ENCODE results near the gene CD24. TPM values are rescaled to one million over a fixed set of nuclear protein-coding genes. Genes with fewer than 3 reads are reported as not detected.
A peak's percentile ranks its signal among the peaks of the same experiment; 100 is the strongest.

CD24 gene
- total RNA-seq, 5 donors from 2014 or later (not counting 1 experiment from before 2014, with no cell fraction given): 0.88 to 6.6 (median 3.4) TPM

DNA sequence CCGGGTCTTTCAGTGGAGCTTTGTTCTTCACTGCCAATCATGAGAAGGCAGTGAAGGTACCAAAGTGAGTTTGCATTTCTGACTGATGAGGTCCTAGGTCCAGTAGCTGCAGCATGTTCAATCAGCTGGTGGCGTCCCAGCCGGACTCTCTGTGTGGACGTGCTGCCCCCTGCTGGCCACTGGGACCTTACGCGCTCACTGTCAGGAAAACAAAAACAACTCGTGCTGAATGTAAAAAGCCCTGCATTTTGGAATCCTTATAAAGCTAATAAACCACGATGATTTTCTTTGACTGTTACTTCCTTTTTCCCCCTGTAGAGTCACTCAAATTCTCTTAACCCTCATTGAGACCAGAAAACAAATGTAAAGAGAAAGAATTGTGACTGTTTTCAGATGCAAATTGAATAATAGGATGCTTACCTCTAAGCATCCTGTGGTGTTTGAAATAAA lies 4.9 kb upstream of the CD24 start:
- ATAC-seq (replicated peaks in 1 of 4) (peak; percentile 53 to 71 (median 62)), DNase-seq (peak; percentile 25 to 84 (median 63))
- no peaks in the 10 kb centered on the region for H3K9me3 Mint-ChIP-seq
- Histone ChIP-seq H3K4me1 (ENCODE audit: control insufficient read depth in 1 of 2, extremely low read depth in 1 of 2, insufficient read depth in 2 of 2, low read length in 2 of 2) (peaks cover 0 to 9% of the 10 kb centered on the region in 2 experiments), H3K4me3 (ENCODE audit: control insufficient read depth in 1 of 2, extremely low read depth in 1 of 2, low read length in 1 of 2) (no peak overlapping the region), H3K27ac (ENCODE audit: low read length) (no peak overlapping the region), H3K9me3 (no peaks in the 10 kb centered on the region), H3K27me3 (replicated peaks in 1 of 2; ENCODE audit: control insufficient read depth in 2 of 2, extremely low read depth in 1 of 2, insufficient read depth in 2 of 2, low read length in 1 of 2) (peaks cover 6 to 46% of the 10 kb centered on the region in 2 experiments), H3K36me3 (ENCODE audit: control insufficient read depth in 2 of 2, extremely low read depth in 1 of 2, insufficient read depth in 1 of 2, low read length in 1 of 2) (no peaks in the 10 kb centered on the region)
- POLR2A ChIA-PET: no interaction called here
- WGBS (ENCODE audit: insufficient coverage): 5% methylated on average over 6 of the region's 8 CpGs
- H3K4me1 Mint-ChIP-seq: peaks cover 0 to 7% (median 2%) of the 10 kb centered on the region in 3 donors
- CTCF ChIA-PET: interaction anchor here (0.6 to 1.5 kb wide), 15 partner anchors 13 to 671 kb away, joined by 3 to 16 read pairs (median 4); no protein-coding TSS in a partner anchor
- no peaks in the 10 kb centered on the region for H3K36me3 Mint-ChIP-seq
- H3K27ac Mint-ChIP-seq: peak overlapping the region in 1 of 2 donors; percentile 1
- no peak overlapping the region for H3K4me3 Mint-ChIP-seq
- H3K27me3 Mint-ChIP-seq: peaks cover 39 to 47% of the 10 kb centered on the region in 2 donors

DNA sequence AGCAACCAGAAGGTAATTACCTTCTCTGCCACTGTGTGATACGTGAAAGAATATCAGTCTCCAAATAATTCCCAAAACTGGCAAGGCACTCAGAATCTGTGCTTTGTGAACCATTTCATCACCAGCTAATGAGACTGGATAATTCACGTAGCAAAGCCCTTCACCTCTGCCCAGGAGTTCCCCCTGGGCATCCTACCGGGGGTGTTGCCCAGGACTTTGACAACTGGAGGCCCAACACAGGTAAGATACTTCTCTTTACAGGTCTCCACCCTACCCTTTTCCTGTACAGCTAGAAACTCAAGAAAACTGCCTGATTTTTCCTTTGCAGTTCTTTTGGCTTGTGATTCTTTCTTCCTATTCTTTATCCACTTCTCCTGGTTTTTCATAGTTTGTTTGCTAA lies 2.7 kb upstream of the CD24 start:
- Mint-ChIP-seq H3K9me3 (no peaks in the 10 kb centered on the region), H3K4me3 (no peak overlapping the region), H3K36me3 (no peaks in the 10 kb centered on the region), H3K27me3 (peaks cover 50 to 61% of the 10 kb centered on the region in 2 donors), H3K4me1 (peaks cover 11 to 20% (median 18%) of the 10 kb centered on the region in 3 donors), H3K27ac (no peak overlapping the region)
- no peak overlapping the region for H3K27ac ChIP-seq (ENCODE audit: low read length)
- no peaks in the 10 kb centered on the region for H3K36me3 ChIP-seq (ENCODE audit: control insufficient read depth in 2 of 2, extremely low read depth in 1 of 2, insufficient read depth in 1 of 2, low read length in 1 of 2)
- H3K9me3 ChIP-seq: no peaks in the 10 kb centered on the region
- ChIA-PET POLR2A (interaction anchor here in 1 of 2 donors (0.6 kb wide), 1 partner anchor 54 kb away, joined by 3 read pairs; no protein-coding TSS in a partner anchor), CTCF (interaction anchor here (0.6 to 1.0 kb wide), 5 partner anchors 106 to 1747 kb away, joined by 3 to 4 read pairs (median 3); partner anchors contain the start of gene CRYBG1 (in 1 of the 2))
- 80% methylated on average over 1 of the region's 3 CpGs for WGBS (ENCODE audit: insufficient coverage)
- ATAC-seq (replicated peaks in 1 of 4): no peak
- H3K4me3 ChIP-seq (ENCODE audit: control insufficient read depth in 1 of 2, extremely low read depth in 1 of 2, low read length in 1 of 2): no peak overlapping the region
- no peak for DNase-seq
- H3K27me3 ChIP-seq (replicated peaks in 1 of 2; ENCODE audit: control insufficient read depth in 2 of 2, extremely low read depth in 1 of 2, insufficient read depth in 2 of 2, low read length in 1 of 2): peaks cover 8 to 55% of the 10 kb centered on the region in 2 experiments
- H3K4me1 ChIP-seq (ENCODE audit: control insufficient read depth in 1 of 2, extremely low read depth in 1 of 2, insufficient read depth in 2 of 2, low read length in 2 of 2): peaks cover 4 to 22% of the 10 kb centered on the region in 2 experiments

DNA sequence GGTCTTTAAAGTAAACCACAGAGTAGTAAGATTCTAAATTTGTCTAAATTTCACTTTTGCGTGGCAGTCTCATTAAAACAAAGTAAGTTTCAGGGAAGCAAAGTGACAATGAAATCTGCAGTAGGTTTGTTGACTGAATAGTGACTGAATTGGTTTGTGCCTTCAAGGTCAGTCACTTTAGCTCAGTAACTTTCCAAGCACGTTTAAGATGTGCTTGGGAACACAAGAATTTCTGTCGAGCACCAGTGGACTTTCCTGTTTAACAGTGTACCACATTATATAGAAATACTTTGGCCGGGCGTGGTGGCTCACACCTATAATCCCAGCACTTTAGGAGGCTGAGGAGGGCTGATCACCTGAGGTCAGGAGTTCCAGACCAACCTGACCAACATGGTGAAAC lies 1.7 kb upstream of the CD24 start:
- Histone ChIP-seq H3K27me3 (replicated peaks in 1 of 2; ENCODE audit: control insufficient read depth in 2 of 2, extremely low read depth in 1 of 2, insufficient read depth in 2 of 2, low read length in 1 of 2) (peaks cover 10 to 51% of the 10 kb centered on the region in 2 experiments), H3K4me1 (ENCODE audit: control insufficient read depth in 1 of 2, extremely low read depth in 1 of 2, insufficient read depth in 2 of 2, low read length in 2 of 2) (peaks cover 4 to 22% of the 10 kb centered on the region in 2 experiments), H3K27ac (ENCODE audit: low read length) (no peak overlapping the region), H3K4me3 (ENCODE audit: control insufficient read depth in 1 of 2, extremely low read depth in 1 of 2, low read length in 1 of 2) (no peak overlapping the region), H3K36me3 (ENCODE audit: control insufficient read depth in 2 of 2, extremely low read depth in 1 of 2, insufficient read depth in 1 of 2, low read length in 1 of 2) (no peaks in the 10 kb centered on the region), H3K9me3 (no peaks in the 10 kb centered on the region)
- DNase-seq (no peak), ATAC-seq (replicated peaks in 1 of 4) (no peak)
- CTCF ChIA-PET: interaction anchor here in 1 of 2 donors (1.0 kb wide), 1 partner anchor 615 kb away, joined by 3 read pairs; the partner anchor contains the start of gene CRYBG1
- no peaks in the 10 kb centered on the region for H3K36me3 Mint-ChIP-seq
- 63% methylated on average over 1 of the region's 5 CpGs for WGBS (ENCODE audit: insufficient coverage)
- POLR2A ChIA-PET: no interaction called here
- peak overlapping the region in 2 of 3 donors; percentile 37 to 76 for H3K4me3 Mint-ChIP-seq
- H3K27me3 Mint-ChIP-seq: peaks cover 56 to 68% of the 10 kb centered on the region in 2 donors
- no peak overlapping the region for H3K27ac Mint-ChIP-seq
- H3K4me1 Mint-ChIP-seq: peaks cover 11 to 20% (median 18%) of the 10 kb centered on the region in 3 donors
- H3K9me3 Mint-ChIP-seq: no peaks in the 10 kb centered on the region

DNA sequence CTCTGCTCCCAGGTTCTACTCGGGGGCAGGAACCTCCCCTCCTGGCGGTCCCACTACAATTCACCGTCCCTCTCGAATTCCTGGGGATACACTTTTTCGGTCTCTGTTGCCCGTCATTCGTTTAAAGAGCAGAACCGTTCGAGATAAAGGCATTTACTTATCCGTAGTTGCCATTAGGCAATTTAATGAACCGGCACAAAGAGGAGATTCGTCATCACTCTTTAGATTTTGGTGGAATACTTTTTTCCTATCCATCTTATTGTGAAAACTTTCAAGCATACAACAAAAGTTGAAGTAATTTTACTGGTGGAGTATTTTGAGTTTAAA lies 1.2 kb upstream of the CD24 start:
- no peaks in the 10 kb centered on the region for H3K36me3 Mint-ChIP-seq
- Histone ChIP-seq H3K27me3 (replicated peaks in 1 of 2; ENCODE audit: control insufficient read depth in 2 of 2, extremely low read depth in 1 of 2, insufficient read depth in 2 of 2, low read length in 1 of 2) (peaks cover 10 to 50% of the 10 kb centered on the region in 2 experiments), H3K9me3 (no peaks in the 10 kb centered on the region), H3K4me1 (ENCODE audit: control insufficient read depth in 1 of 2, extremely low read depth in 1 of 2, insufficient read depth in 2 of 2, low read length in 2 of 2) (peaks cover 4 to 22% of the 10 kb centered on the region in 2 experiments), H3K4me3 (ENCODE audit: control insufficient read depth in 1 of 2, extremely low read depth in 1 of 2, low read length in 1 of 2) (no peak overlapping the region), H3K36me3 (ENCODE audit: control insufficient read depth in 2 of 2, extremely low read depth in 1 of 2, insufficient read depth in 1 of 2, low read length in 1 of 2) (no peaks in the 10 kb centered on the region), H3K27ac (ENCODE audit: low read length) (no peak overlapping the region)
- ChIA-PET CTCF (interaction anchor here in 1 of 2 donors (0.5 kb wide), 1 partner anchor 1447 kb away, joined by 5 read pairs; no protein-coding TSS in a partner anchor), POLR2A (no interaction called here)
- H3K27ac Mint-ChIP-seq: peak overlapping the region in 1 of 2 donors; percentile 52
- H3K27me3 Mint-ChIP-seq: peaks cover 53 to 68% of the 10 kb centered on the region in 2 donors
- WGBS (ENCODE audit: insufficient coverage): 3% methylated on average over 6 of the region's 12 CpGs
- no peaks in the 10 kb centered on the region for H3K9me3 Mint-ChIP-seq
- peaks cover 11 to 20% (median 18%) of the 10 kb centered on the region in 3 donors for H3K4me1 Mint-ChIP-seq
- ATAC-seq (replicated peaks in 1 of 4) (no peak), DNase-seq (no peak)
- peak overlapping the region; percentile 37 to 76 (median 58) for H3K4me3 Mint-ChIP-seq

DNA sequence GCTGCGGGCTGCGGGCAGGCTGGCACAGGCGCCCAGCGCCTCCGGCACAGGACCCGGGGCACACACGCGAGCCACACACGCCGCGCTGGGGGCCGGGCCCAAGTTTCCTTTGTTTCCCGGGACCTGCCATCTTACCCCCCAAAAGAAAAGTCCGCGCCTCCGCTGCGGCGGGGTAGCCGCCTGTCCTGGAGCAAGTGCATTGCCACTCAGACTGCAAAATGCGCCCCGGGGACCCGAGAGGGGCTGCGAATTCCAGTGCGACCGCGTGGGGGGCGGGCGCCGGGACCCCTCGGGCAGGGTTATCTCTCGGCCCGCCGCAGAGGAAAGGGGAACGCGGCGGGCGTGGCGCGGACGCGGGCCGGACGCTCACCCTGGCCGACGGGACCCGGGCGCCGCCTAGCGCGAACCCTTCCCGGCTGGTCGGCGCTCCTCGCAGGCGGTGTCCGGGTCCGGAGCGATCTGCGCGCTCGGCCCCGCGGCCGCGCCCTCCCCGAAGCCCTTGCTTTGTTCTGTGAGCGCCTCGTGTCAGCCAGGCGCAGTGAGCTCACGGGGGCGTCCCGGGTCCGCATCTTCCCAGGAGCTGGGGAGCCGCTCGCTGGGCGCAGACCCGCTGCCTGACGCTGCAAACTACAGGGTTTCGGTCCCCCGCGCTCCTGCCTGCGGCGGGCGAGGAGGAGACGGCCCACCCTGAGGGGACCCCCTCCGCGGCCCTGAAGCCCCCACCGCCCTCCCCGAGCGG lies 639 bp upstream of the CD24 start:
- ChIA-PET CTCF (interaction anchor here in 1 of 2 donors (0.5 kb wide), 1 partner anchor 1447 kb away, joined by 5 read pairs; no protein-coding TSS in a partner anchor), POLR2A (no interaction called here)
- peak in 1 of 35 experiments; percentile 1 for DNase-seq
- no peaks in the 10 kb centered on the region for H3K36me3 Mint-ChIP-seq
- Histone ChIP-seq H3K4me3 (ENCODE audit: control insufficient read depth in 1 of 2, extremely low read depth in 1 of 2, low read length in 1 of 2) (peak overlapping the region; percentile 12 to 47), H3K27me3 (replicated peaks in 1 of 2; ENCODE audit: control insufficient read depth in 2 of 2, extremely low read depth in 1 of 2, insufficient read depth in 2 of 2, low read length in 1 of 2) (peaks cover 10 to 44% of the 10 kb centered on the region in 2 experiments), H3K4me1 (ENCODE audit: control insufficient read depth in 1 of 2, extremely low read depth in 1 of 2, insufficient read depth in 2 of 2, low read length in 2 of 2) (peaks cover 4 to 22% of the 10 kb centered on the region in 2 experiments), H3K9me3 (no peaks in the 10 kb centered on the region), H3K27ac (ENCODE audit: low read length) (no peak overlapping the region), H3K36me3 (ENCODE audit: control insufficient read depth in 2 of 2, extremely low read depth in 1 of 2, insufficient read depth in 1 of 2, low read length in 1 of 2) (no peaks in the 10 kb centered on the region)
- H3K9me3 Mint-ChIP-seq: no peaks in the 10 kb centered on the region
- peaks cover 53 to 67% of the 10 kb centered on the region in 2 donors for H3K27me3 Mint-ChIP-seq
- WGBS (ENCODE audit: insufficient coverage): under 1% methylated on average over 89 of the region's 90 CpGs
- peak overlapping the region; percentile 31 to 76 (median 61) for H3K4me3 Mint-ChIP-seq
- H3K27ac Mint-ChIP-seq: no peak overlapping the region
- H3K4me1 Mint-ChIP-seq: peaks cover 11 to 20% (median 18%) of the 10 kb centered on the region in 3 donors
- ATAC-seq (replicated peaks in 1 of 4): peak; percentile 14 to 45 (median 36)

DNA sequence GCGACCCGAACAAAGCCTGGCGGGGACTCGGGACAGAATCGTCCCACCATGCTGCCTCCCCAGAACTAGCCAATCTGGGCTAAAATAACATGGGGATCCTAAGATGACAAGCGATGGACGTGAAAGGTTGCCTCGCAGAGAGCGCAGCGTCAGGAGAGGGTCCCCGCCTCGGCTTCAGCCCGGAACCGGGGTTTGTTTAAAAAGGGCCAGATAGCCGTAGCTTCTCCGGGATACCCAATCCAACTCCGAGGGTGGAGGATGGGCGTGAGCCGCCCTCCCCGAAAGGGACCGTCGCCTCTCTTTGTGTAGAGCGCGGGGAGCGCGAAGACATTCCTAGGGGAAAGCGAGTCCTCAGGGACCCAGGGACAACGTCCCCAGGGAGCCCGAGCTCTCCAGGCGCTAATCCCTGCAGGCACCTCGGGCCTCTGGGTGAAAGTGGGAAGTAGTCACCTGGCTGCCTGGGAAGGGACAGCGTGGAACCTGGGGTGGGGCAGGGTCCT lies 643 bp downstream of the CD24 start:
- H3K27me3 Mint-ChIP-seq: peaks cover 54 to 61% of the 10 kb centered on the region in 2 donors
- H3K36me3 ChIP-seq (ENCODE audit: control insufficient read depth in 2 of 2, extremely low read depth in 1 of 2, insufficient read depth in 1 of 2, low read length in 1 of 2): no peaks in the 10 kb centered on the region
- no peak overlapping the region for H3K27ac ChIP-seq (ENCODE audit: low read length)
- ChIA-PET CTCF (no interaction called here), POLR2A (no interaction called here)
- H3K4me3 Mint-ChIP-seq: peak overlapping the region; percentile 63 to 76 (median 73)
- peak overlapping the region; percentile 3 to 42 for H3K4me3 ChIP-seq (ENCODE audit: control insufficient read depth in 1 of 2, extremely low read depth in 1 of 2, low read length in 1 of 2)
- H3K9me3 Mint-ChIP-seq: no peaks in the 10 kb centered on the region
- 6% methylated on average over 32 of the region's 32 CpGs for WGBS (ENCODE audit: insufficient coverage)
- H3K27ac Mint-ChIP-seq: no peak overlapping the region
- peak in 1 of 35 experiments; percentile 0 for DNase-seq
- peak in 1 of 4 experiments; percentile 18 for ATAC-seq (replicated peaks in 1 of 4)
- H3K4me1 Mint-ChIP-seq: peaks cover 11 to 18% (median 18%) of the 10 kb centered on the region in 3 donors
- H3K36me3 Mint-ChIP-seq: no peaks in the 10 kb centered on the region
- peaks cover 4 to 22% of the 10 kb centered on the region in 2 experiments for H3K4me1 ChIP-seq (ENCODE audit: control insufficient read depth in 1 of 2, extremely low read depth in 1 of 2, insufficient read depth in 2 of 2, low read length in 2 of 2)
- peaks cover 10 to 43% of the 10 kb centered on the region in 2 experiments for H3K27me3 ChIP-seq (replicated peaks in 1 of 2; ENCODE audit: control insufficient read depth in 2 of 2, extremely low read depth in 1 of 2, insufficient read depth in 2 of 2, low read length in 1 of 2)
- H3K9me3 ChIP-seq: no peaks in the 10 kb centered on the region

Data from T-cell (primary cell).